Measurements from ENCODE around the gene TTI1. TPM values are rescaled to one million over a fixed set of nuclear protein-coding genes. Genes with fewer than 3 reads are reported as not detected.

The TTI1 gene
- total and polyA plus RNA-seq, 9 of the 15 experiments (the other 6 are each of a cell fraction or from before 2014, with no cell fraction given), result 9.8 to 55.1 (median 39.4) TPM

GRCh38 chr20:37948956-37949355, 84.3 kb downstream of the TTI1 start:
- no peaks in the 10 kb centered on the region for H3K36me3 ChIP-seq (ENCODE audit: control insufficient read depth, insufficient read depth, low read length)
- intact Hi-C loops (cut with micrococcal nuclease), result no loop called here
- H3K9ac ChIP-seq (ENCODE audit: insufficient read depth in 1 of 2, low read depth in 2 of 2, low read length in 2 of 2), result no peak overlapping the region
- no peaks in the 10 kb centered on the region for H3K79me2 ChIP-seq (ENCODE audit: control insufficient read depth, insufficient read depth, low read length)
- no peak for FAIRE-seq
- H3K9me1 ChIP-seq (ENCODE audit: control insufficient read depth, insufficient read depth, low read length), result no peaks in the 10 kb centered on the region
- H3K4me3 ChIP-seq, result no peak overlapping the region
- ChIA-PET POLR2A (no interaction called here), CTCF (ENCODE audit: low intra/inter-chr PET ratio) (no interaction called here)
- H3K27me3 ChIP-seq (ENCODE audit: control insufficient read depth in 2 of 2, insufficient read depth in 2 of 2, low read length in 2 of 2), result peaks cover 15 to 56% of the 10 kb centered on the region in 2 experiments
- in situ Hi-C loops (cut with MboI), result no loop called here
- no peak overlapping the region for H2AFZ ChIP-seq (ENCODE audit: low read depth, low read length)
- no peaks in the 10 kb centered on the region for H4K20me1 ChIP-seq (replicated peaks; ENCODE audit: control insufficient read depth, insufficient read depth, low read length)
- H3K27ac ChIP-seq (ENCODE audit: extremely low read depth, low read depth, low read length), result no peak overlapping the region
- H3K4me1 ChIP-seq (replicated peaks in 1 of 2; ENCODE audit: control insufficient read depth in 2 of 2, insufficient read depth in 2 of 2, low read length in 2 of 2), result peaks cover 0 to 5% of the 10 kb centered on the region in 2 experiments; a peak in 2 of 5 replicates
- ATAC-seq, result no peak
- no TSS peak for BruUV-seq (replicated peaks)
- DNase-seq (ENCODE audit: extremely low read depth in 1 of 4, low spot score in 3 of 4), result no peak
- TF ChIP-seq THAP12 (CRISPR knock-in tag; IDR thresholded peaks at IDR 0.05) (no peak), MCM2 (IDR thresholded peaks at IDR 0.05; ENCODE audit: low read depth) (no peak), ZKSCAN1 (IDR thresholded peaks at IDR 0.05; ENCODE audit: low read depth, low read length) (no peak), NRF1 (conservative IDR thresholded peaks at IDR 0.05 in 1 of 2, IDR thresholded peaks at IDR 0.05 in 1 of 2) (no peak)
- H3K4me2 ChIP-seq (ENCODE audit: insufficient read depth, low read length), result no peak overlapping the region
- 0 out of 2 replicates have a peak, but pooled peaks cover 2% of the 10 kb centered on the region for H3K9me3 ChIP-seq (replicated peaks; ENCODE audit: control insufficient read depth, insufficient read depth, low read depth, low read length)
- WGBS (ENCODE audit: insufficient coverage, low coverage, missing lambda C conversion rate), result 4% methylated on average over 11 of the region's 11 CpGs
